ENCODE results near the gene TENM3. TPM values are rescaled to one million over a fixed set of nuclear protein-coding genes. Genes with fewer than 3 reads are reported as not detected.

TENM3 gene
- total RNA-seq, 2 experiments from 2014 or later, result not detected

- Mint-ChIP-seq H3K4me1 (ENCODE audit: low read depth) (no peaks in the 10 kb centered on the region), H3K27ac (no peak overlapping the region), H3K36me3 (ENCODE audit: low read depth) (no peaks in the 10 kb centered on the region), H3K9me3 (no peaks in the 10 kb centered on the region), H3K4me3 (no peak overlapping the region), H3K27me3 (ENCODE audit: low read depth) (peaks cover 4% of the 10 kb centered on the region)
- intact Hi-C loops (cut with micrococcal nuclease), result no loop called here
- CTCF ChIA-PET, result no interaction called here
- DNase-seq, result no peak
Observed at GRCh38 chr4:182600093-182600492, 356.9 kb downstream of the TENM3 start.

- H3K9me3 Mint-ChIP-seq, result no peaks in the 10 kb centered on the region
- peaks cover 4% of the 10 kb centered on the region for H3K27me3 Mint-ChIP-seq (ENCODE audit: low read depth)
- H3K36me3 Mint-ChIP-seq (ENCODE audit: low read depth), result no peaks in the 10 kb centered on the region
- intact Hi-C loops (cut with micrococcal nuclease), result no loop called here
- CTCF ChIA-PET, result no interaction called here
- DNase-seq, result no peak
- no peak overlapping the region for H3K27ac Mint-ChIP-seq
- no peak overlapping the region for H3K4me3 Mint-ChIP-seq
- H3K4me1 Mint-ChIP-seq (ENCODE audit: low read depth), result no peaks in the 10 kb centered on the region
Observed at GRCh38 chr4:182600856-182601255, 357.7 kb downstream of the TENM3 start.

- no peak overlapping the region for H3K4me3 Mint-ChIP-seq
- no peak for DNase-seq
- no peaks in the 10 kb centered on the region for H3K4me1 Mint-ChIP-seq (ENCODE audit: low read depth)
- CTCF ChIA-PET, result no interaction called here
- H3K9me3 Mint-ChIP-seq, result no peaks in the 10 kb centered on the region
- intact Hi-C loops (cut with micrococcal nuclease), result no loop called here
- no peaks in the 10 kb centered on the region for H3K36me3 Mint-ChIP-seq (ENCODE audit: low read depth)
- no peak overlapping the region for H3K27ac Mint-ChIP-seq
- peaks cover 2% of the 10 kb centered on the region for H3K27me3 Mint-ChIP-seq (ENCODE audit: low read depth)
Observed at GRCh38 chr4:182604161-182604622, 361.0 kb downstream of the TENM3 start.

GRCh38 chr4:182604953-182605352 is 361.8 kb downstream of the TENM3 start:
- H3K9me3 Mint-ChIP-seq, result no peaks in the 10 kb centered on the region
- DNase-seq, result no peak
- CTCF ChIA-PET, result interaction anchor here (0.6 kb wide), 1 partner anchor 428 kb away, joined by 3 read pairs; no protein-coding TSS in a partner anchor
- intact Hi-C loops (cut with micrococcal nuclease), result no loop called here
- H3K36me3 Mint-ChIP-seq (ENCODE audit: low read depth), result no peaks in the 10 kb centered on the region
- peaks cover 2% of the 10 kb centered on the region for H3K27me3 Mint-ChIP-seq (ENCODE audit: low read depth)
- H3K27ac Mint-ChIP-seq, result no peak overlapping the region
- no peak overlapping the region for H3K4me3 Mint-ChIP-seq
- no peaks in the 10 kb centered on the region for H3K4me1 Mint-ChIP-seq (ENCODE audit: low read depth)

GRCh38 chr4:182608525-182608924 is 365.3 kb downstream of the TENM3 start:
- H3K4me3 Mint-ChIP-seq, result no peak overlapping the region
- DNase-seq, result no peak
- no peak overlapping the region for H3K27ac Mint-ChIP-seq
- CTCF ChIA-PET, result no interaction called here
- peaks cover 7% of the 10 kb centered on the region for H3K27me3 Mint-ChIP-seq (ENCODE audit: low read depth)
- H3K4me1 Mint-ChIP-seq (ENCODE audit: low read depth), result no peaks in the 10 kb centered on the region
- H3K9me3 Mint-ChIP-seq, result no peaks in the 10 kb centered on the region
- intact Hi-C loops (cut with micrococcal nuclease), result no loop called here
- no peaks in the 10 kb centered on the region for H3K36me3 Mint-ChIP-seq (ENCODE audit: low read depth)

- Mint-ChIP-seq H3K36me3 (ENCODE audit: low read depth) (no peaks in the 10 kb centered on the region), H3K4me1 (ENCODE audit: low read depth) (no peaks in the 10 kb centered on the region), H3K9me3 (no peaks in the 10 kb centered on the region), H3K4me3 (no peak overlapping the region), H3K27ac (no peak overlapping the region), H3K27me3 (ENCODE audit: low read depth) (peaks cover 8% of the 10 kb centered on the region)
- no peak for DNase-seq
- intact Hi-C loops (cut with micrococcal nuclease), result no loop called here
- CTCF ChIA-PET, result no interaction called here
Observed at GRCh38 chr4:182616476-182616875, 373.3 kb downstream of the TENM3 start.

- H3K27ac Mint-ChIP-seq, result no peak overlapping the region
- intact Hi-C loops (cut with micrococcal nuclease), result no loop called here
- H3K27me3 Mint-ChIP-seq (ENCODE audit: low read depth), result peaks cover 4% of the 10 kb centered on the region
- H3K4me3 Mint-ChIP-seq, result no peak overlapping the region
- no peak for DNase-seq
- CTCF ChIA-PET, result no interaction called here
- no peaks in the 10 kb centered on the region for H3K4me1 Mint-ChIP-seq (ENCODE audit: low read depth)
- H3K36me3 Mint-ChIP-seq (ENCODE audit: low read depth), result no peaks in the 10 kb centered on the region
- H3K9me3 Mint-ChIP-seq, result no peaks in the 10 kb centered on the region
Observed at GRCh38 chr4:182619660-182620059, 376.5 kb downstream of the TENM3 start.

GRCh38 chr4:182620111-182620980 is 377.1 kb downstream of the TENM3 start:
- Mint-ChIP-seq H3K9me3 (no peaks in the 10 kb centered on the region), H3K4me3 (no peak overlapping the region), H3K27me3 (ENCODE audit: low read depth) (peaks cover 4% of the 10 kb centered on the region), H3K27ac (no peak overlapping the region), H3K4me1 (ENCODE audit: low read depth) (no peaks in the 10 kb centered on the region), H3K36me3 (ENCODE audit: low read depth) (no peaks in the 10 kb centered on the region)
- intact Hi-C loops (cut with micrococcal nuclease), result no loop called here
- no peak for DNase-seq
- CTCF ChIA-PET, result no interaction called here

- CTCF ChIA-PET, result no interaction called here
- no peak overlapping the region for H3K4me3 Mint-ChIP-seq
- DNase-seq, result no peak
- H3K9me3 Mint-ChIP-seq, result no peaks in the 10 kb centered on the region
- intact Hi-C loops (cut with micrococcal nuclease), result no loop called here
- no peaks in the 10 kb centered on the region for H3K4me1 Mint-ChIP-seq (ENCODE audit: low read depth)
- peaks cover 3% of the 10 kb centered on the region for H3K27me3 Mint-ChIP-seq (ENCODE audit: low read depth)
- H3K36me3 Mint-ChIP-seq (ENCODE audit: low read depth), result no peaks in the 10 kb centered on the region
- no peak overlapping the region for H3K27ac Mint-ChIP-seq
Observed at GRCh38 chr4:182624281-182624680, 381.1 kb downstream of the TENM3 start.

GRCh38 chr4:182625193-182625592 is 382.0 kb downstream of the TENM3 start:
- DNase-seq, result no peak
- no peaks in the 10 kb centered on the region for H3K9me3 Mint-ChIP-seq
- intact Hi-C loops (cut with micrococcal nuclease), result no loop called here
- CTCF ChIA-PET, result no interaction called here
- H3K27ac Mint-ChIP-seq, result no peak overlapping the region
- no peak overlapping the region for H3K4me3 Mint-ChIP-seq
- H3K4me1 Mint-ChIP-seq (ENCODE audit: low read depth), result no peaks in the 10 kb centered on the region
- peaks cover 3% of the 10 kb centered on the region for H3K27me3 Mint-ChIP-seq (ENCODE audit: low read depth)
- no peaks in the 10 kb centered on the region for H3K36me3 Mint-ChIP-seq (ENCODE audit: low read depth)

GRCh38 chr4:182627996-182628395 is 384.8 kb downstream of the TENM3 start:
- H3K27ac Mint-ChIP-seq, result no peak overlapping the region
- H3K4me3 Mint-ChIP-seq, result no peak overlapping the region

GRCh38 chr4:182628544-182628943 is 385.3 kb downstream of the TENM3 start:
- Mint-ChIP-seq H3K27me3 (ENCODE audit: low read depth) (peaks cover 4% of the 10 kb centered on the region), H3K4me1 (ENCODE audit: low read depth) (no peaks in the 10 kb centered on the region), H3K36me3 (ENCODE audit: low read depth) (no peaks in the 10 kb centered on the region), H3K27ac (no peak overlapping the region), H3K4me3 (no peak overlapping the region), H3K9me3 (no peaks in the 10 kb centered on the region)
- intact Hi-C loops (cut with micrococcal nuclease), result no loop called here
- no peak for DNase-seq
- CTCF ChIA-PET, result no interaction called here

More at GRCh38 chr4:182627996-182628395, 384.8 kb downstream of the TENM3 start:
- Mint-ChIP-seq H3K27me3 (ENCODE audit: low read depth) (peaks cover 3% of the 10 kb centered on the region), H3K4me1 (ENCODE audit: low read depth) (no peaks in the 10 kb centered on the region), H3K36me3 (ENCODE audit: low read depth) (no peaks in the 10 kb centered on the region), H3K9me3 (no peaks in the 10 kb centered on the region)
- CTCF ChIA-PET, result no interaction called here
- intact Hi-C loops (cut with micrococcal nuclease), result no loop called here
- DNase-seq, result no peak

- no peak overlapping the region for H3K4me3 Mint-ChIP-seq
- no peaks in the 10 kb centered on the region for H3K9me3 Mint-ChIP-seq
- H3K4me1 Mint-ChIP-seq (ENCODE audit: low read depth), result no peaks in the 10 kb centered on the region
- intact Hi-C loops (cut with micrococcal nuclease), result no loop called here
- H3K27ac Mint-ChIP-seq, result no peak overlapping the region
- CTCF ChIA-PET, result no interaction called here
- no peaks in the 10 kb centered on the region for H3K36me3 Mint-ChIP-seq (ENCODE audit: low read depth)
- DNase-seq, result no peak
- H3K27me3 Mint-ChIP-seq (ENCODE audit: low read depth), result peaks cover 5% of the 10 kb centered on the region
Observed at GRCh38 chr4:182629096-182629495, 385.9 kb downstream of the TENM3 start.
